GM12865 (cell line): ENCODE data around the gene PML.
"Not testable (repeated sequence)": the region's sequence is repeated elsewhere in the genome, so short reads cannot be mapped to it uniquely, and the experiment has no call there.

Source experiments
- DNase-seq: peaks from one replicate; pipeline ENCODE4 v3.0.0; 2010; ENCODE audit warnings: low read depth
- H3K4me3 ChIP-seq: 2 replicates; pipeline ENCODE4 v1.5.1; 2011; ENCODE audit warnings: mild to moderate bottlenecking, low read depth, low read length, control low read depth
- TF ChIP-seq, protein P1 (sequence below): IDR thresholded peaks from 2 replicates; pipeline ENCODE4 v1.5.1; 2011; ENCODE audit warnings: low read length, control low read depth, low read depth, inconsistent platforms; ENCODE audit not compliant: insufficient read depth; ENCODE audit errors: missing control alignments

Gene PML

DNA sequence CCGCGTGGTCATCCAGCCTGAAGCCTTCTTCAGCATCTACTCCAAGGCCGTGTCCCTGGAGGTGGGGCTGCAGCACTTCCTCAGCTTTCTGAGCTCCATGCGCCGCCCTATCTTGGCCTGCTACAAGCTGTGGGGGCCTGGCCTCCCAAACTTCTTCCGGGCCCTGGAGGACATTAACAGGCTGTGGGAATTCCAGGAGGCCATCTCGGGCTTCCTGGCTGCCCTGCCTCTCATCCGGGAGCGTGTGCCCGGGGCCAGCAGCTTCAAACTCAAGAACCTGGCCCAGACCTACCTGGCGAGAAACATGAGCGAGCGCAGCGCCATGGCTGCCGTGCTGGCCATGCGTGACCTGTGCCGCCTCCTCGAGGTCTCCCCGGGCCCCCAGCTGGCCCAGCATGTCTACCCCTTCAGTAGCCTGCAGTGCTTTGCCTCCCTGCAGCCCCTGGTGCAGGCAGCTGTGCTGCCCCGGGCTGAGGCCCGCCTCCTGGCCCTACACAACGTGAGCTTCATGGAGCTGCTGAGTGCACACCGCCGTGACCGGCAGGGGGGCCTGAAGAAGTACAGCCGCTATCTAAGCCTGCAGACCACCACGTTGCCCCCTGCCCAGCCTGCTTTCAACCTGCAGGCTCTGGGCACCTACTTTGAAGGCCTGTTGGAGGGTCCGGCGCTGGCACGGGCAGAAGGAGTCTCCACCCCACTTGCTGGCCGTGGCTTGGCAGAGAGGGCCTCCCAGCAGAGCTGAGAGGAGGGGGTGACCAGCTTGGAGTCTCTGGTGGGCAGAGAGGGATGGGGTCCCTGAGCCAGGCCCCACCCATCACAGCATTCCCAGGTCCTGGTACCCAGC, 50.0 kb downstream of the PML start:
- TF ChIP-seq, protein P1, sequence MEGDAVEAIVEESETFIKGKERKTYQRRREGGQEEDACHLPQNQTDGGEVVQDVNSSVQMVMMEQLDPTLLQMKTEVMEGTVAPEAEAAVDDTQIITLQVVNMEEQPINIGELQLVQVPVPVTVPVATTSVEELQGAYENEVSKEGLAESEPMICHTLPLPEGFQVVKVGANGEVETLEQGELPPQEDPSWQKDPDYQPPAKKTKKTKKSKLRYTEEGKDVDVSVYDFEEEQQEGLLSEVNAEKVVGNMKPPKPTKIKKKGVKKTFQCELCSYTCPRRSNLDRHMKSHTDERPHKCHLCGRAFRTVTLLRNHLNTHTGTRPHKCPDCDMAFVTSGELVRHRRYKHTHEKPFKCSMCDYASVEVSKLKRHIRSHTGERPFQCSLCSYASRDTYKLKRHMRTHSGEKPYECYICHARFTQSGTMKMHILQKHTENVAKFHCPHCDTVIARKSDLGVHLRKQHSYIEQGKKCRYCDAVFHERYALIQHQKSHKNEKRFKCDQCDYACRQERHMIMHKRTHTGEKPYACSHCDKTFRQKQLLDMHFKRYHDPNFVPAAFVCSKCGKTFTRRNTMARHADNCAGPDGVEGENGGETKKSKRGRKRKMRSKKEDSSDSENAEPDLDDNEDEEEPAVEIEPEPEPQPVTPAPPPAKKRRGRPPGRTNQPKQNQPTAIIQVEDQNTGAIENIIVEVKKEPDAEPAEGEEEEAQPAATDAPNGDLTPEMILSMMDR, result no peak
- no peak for DNase-seq

DNA sequence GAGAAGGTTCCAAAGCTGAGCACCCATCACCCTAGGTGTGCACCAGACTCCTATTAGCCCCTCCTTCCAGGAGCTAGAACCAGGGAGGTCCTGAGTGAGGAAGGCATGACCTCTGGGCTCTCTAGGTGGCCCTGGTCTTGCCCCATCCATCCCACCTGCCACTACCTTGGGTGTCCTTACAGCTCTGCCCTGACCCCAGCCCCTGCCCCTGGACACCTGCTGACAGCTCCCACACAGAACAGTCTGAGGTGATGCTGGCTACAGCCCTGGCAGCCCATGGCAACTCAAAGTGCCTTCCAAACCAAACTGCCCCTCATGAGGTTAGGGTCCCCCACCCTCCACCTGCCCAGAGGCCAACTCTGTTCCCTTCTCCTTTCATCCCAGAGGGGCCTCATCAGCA, 50.7 kb downstream of the PML start:
- DNase-seq, result no peak
- TF ChIP-seq, protein P1, result no peak
- no peak overlapping the region for H3K4me3 ChIP-seq

More for the DNA sequence above, 50.0 kb downstream of the PML start:
- no peak overlapping the region for H3K4me3 ChIP-seq

DNA sequence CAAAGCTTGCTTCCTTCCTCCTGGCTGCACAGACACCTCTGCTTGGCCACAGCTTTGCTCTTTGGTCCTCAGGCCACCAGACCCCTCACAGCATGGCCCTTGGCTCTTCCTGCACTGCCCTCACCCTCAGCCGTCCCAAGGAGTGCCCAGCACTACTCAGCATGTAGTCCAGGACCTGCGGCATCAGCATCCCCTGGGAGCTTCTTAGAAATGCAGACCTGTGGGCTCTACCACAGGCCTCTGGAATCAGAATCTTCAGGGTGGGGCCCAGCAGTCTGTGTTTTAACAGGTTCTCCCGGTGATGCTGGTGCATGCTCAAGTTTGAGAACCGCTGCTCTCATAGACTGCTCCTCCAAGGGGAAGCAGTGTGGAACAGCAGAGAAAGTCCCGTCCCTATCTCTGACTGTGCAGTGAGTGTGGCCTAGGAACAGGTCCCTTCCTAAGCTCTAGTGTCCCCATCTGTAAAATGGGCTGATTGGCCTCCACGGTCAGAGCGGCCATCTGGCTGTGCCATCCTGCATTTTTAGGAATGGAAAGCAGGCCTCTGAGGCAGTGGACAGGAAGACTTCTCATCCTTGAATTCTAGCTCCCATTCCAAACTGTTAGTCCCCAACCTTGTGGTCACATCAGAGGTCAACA, 51.2 kb downstream of the PML start:
- TF ChIP-seq, protein P1, result no peak
- no peak for DNase-seq
- H3K4me3 ChIP-seq, result no peak overlapping the region

DNA sequence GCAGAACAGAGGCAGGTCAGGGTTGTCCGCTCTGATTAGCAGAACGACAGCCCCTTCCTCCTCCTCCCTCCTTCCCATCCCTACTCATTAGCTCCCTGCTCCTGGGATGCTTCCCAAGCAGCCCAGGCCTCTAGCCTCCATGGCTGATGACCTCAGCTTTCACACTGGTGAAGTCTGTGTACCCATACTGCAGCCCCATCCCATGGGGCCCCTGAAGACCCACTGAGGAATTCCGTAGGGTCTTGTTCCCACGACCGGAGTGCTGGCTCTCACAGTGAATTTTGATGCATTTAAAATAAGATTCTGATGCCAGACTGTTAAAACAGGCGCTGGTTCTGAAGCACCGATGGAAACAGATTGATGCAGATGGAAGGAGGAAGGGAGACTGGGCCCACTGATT, 51.8 kb downstream of the PML start:
- no peak overlapping the region for H3K4me3 ChIP-seq
- TF ChIP-seq, protein P1, result no peak
- DNase-seq, result no peak

DNA sequence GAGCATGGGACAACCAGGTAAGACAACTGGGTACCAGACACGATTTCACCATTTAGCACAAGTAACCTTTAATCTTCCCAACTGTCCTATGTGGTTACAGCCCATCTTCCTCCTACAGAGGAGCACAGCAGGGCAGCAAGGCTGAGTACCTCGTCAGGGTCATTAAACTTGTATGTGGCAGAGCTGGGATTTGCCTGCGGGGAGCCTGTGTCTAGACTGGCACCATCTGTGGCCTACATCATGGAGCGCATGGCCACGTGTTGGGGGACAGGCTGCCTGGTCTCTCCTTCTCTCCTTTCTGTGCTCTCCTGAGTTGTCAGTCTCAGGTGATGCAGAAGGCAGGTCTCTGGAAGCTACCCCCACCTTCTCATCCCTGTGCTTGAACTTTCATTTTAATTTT, 55.6 kb downstream of the PML start:
- H3K4me3 ChIP-seq, result no peak overlapping the region
- TF ChIP-seq, protein P1, result no peak
- no peak for DNase-seq

DNA sequence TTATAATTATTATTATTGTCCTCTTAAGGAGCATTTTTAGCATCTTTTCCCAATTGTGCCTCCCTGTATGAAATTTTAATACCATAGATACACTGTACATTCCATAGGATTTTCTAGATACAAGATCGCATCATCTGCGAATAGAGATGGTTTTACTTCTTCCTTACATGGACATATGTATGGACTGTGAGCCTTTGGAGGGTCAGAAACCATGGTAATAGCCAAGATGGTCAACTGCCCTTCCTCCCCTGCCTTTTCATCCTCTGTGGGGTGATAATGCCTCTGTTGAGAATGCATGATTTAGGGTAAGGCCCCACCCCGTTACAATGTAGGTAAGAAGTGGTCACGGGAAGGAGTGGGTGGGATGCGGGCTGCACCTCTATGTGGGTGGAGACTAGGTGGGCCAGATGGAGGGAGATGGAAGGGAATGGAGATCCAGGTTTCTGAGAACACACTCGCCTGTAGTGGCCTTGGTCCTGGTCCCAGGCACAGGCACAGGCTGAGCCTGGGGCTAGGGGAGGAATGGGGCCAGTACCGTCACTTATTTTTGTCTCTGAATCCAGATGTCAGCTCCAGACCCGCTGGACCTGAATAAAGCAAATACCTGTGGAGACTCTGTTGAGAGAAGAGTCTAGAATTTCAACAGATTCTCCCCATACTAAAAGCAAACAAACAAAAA, 56.2 kb downstream of the PML start:
- DNase-seq, result no peak
- TF ChIP-seq, protein P1, result no peak
- H3K4me3 ChIP-seq, result no peak overlapping the region

DNA sequence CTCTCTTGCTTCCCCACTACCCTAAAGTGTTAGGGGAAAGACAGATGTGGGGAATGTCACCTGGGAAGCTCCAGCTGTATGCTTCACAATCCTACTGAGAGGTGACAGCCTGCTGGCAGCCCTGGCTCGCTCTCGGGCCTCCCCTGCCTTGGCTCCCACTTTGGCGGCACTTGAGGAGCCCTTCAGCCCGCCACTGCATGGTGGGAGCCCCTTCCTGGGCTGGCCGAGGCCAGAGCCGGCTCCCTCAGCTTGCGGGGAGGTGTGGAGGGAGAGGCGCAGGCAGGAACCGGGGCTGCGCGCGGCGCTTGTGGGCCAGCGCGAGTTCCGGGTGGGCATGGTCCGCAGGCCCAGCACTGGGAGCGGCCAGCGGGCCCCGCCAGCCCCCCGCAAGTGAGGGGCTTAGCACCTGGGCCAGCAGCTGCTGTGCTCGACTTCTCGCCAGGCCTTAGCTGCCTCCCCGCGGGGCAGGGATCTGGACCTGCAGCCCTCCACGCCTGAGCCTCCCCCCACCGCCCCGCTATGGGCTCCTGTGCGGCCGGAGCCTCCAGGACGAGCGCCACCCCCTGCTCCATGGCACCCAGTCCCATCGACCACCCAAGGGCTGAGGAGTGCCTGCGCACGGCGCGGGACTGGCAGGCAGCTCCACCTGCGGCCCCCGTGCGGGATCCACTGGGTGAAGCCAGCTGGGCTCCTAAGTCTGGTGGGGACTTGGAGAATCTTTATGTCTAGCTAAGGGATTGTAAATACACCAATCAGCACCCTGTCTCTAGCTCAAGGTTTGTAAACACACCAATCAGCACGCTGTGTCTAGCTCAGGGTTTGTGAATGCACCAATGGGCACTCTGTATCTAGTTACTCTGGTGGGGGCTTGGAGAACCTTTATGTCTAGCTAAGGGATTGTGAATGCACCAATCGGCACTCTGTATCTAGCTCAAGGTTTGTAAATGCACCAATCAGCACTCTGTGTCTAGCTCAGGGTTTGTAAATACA, 58.0 kb downstream of the PML start:
- H3K4me3 ChIP-seq, DNase-seq: not testable (repeated sequence)
